ENCODE data around the gene AIFM3. TPM values are rescaled to one million over a fixed set of nuclear protein-coding genes. Genes with fewer than 3 reads are reported as not detected.

AIFM3 gene
- total and polyA plus RNA-seq, 2 of the 13 experiments (the other 11 are each of a cell fraction or from before 2014, with no cell fraction given) = 9.0 to 15.3 TPM

DNA sequence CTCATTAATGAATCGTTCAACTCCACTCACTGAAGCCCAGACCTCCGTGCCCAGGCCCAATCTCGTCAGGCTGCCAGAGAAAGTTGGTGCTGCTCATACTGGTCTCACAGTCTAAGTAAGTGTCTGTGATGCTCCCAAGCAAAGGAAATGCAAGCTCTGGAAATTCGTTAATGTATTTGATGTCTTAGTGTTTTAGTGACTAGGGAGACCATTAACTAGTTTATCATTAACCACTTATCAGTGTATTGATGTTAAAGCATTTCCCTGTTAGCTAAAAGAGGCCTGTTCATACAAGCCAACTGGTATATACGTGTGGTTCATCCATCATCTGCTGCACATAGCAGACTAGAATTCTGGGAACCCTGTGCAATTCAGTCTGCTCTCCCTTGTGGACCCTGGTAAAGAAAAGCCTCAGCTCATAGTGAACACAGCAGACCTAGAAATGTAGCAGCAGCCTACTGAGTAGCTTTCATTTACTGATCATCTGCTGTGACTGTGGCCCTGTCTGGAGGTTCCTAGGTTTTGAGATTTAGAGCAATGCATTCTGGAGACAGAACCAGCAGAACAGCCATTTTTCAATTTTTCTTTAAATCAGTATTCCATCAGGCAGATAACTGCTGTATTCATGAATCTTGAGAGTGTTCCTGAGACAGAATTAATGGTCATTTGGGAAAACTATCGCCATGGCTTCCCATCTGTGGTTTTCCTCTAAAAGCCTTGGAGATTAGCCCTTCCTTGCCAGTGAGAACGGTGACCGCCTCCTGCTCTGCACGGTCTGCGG, 15.7 kb upstream of the AIFM3 start (continued):
- TF ChIP-seq, protein P1, sequence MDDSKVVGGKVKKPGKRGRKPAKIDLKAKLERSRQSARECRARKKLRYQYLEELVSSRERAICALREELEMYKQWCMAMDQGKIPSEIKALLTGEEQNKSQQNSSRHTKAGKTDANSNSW (CRISPR knock-in tag; IDR thresholded peaks at IDR 0.05; ENCODE audit: borderline replicate concordance) = no peak
- TF ChIP-seq, protein P2, sequence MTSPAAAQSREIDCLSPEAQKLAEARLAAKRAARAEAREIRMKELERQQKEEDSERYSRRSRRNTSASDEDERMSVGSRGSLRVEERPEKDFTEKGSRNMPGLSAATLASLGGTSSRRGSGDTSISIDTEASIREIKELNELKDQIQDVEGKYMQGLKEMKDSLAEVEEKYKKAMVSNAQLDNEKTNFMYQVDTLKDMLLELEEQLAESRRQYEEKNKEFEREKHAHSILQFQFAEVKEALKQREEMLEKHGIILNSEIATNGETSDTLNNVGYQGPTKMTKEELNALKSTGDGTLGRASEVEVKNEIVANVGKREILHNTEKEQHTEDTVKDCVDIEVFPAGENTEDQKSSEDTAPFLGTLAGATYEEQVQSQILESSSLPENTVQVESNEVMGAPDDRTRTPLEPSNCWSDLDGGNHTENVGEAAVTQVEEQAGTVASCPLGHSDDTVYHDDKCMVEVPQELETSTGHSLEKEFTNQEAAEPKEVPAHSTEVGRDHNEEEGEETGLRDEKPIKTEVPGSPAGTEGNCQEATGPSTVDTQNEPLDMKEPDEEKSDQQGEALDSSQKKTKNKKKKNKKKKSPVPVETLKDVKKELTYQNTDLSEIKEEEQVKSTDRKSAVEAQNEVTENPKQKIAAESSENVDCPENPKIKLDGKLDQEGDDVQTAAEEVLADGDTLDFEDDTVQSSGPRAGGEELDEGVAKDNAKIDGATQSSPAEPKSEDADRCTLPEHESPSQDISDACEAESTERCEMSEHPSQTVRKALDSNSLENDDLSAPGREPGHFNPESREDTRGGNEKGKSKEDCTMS (CRISPR knock-in tag; conservative IDR thresholded peaks at IDR 0.05) = no peak
- TF ChIP-seq, protein P3, sequence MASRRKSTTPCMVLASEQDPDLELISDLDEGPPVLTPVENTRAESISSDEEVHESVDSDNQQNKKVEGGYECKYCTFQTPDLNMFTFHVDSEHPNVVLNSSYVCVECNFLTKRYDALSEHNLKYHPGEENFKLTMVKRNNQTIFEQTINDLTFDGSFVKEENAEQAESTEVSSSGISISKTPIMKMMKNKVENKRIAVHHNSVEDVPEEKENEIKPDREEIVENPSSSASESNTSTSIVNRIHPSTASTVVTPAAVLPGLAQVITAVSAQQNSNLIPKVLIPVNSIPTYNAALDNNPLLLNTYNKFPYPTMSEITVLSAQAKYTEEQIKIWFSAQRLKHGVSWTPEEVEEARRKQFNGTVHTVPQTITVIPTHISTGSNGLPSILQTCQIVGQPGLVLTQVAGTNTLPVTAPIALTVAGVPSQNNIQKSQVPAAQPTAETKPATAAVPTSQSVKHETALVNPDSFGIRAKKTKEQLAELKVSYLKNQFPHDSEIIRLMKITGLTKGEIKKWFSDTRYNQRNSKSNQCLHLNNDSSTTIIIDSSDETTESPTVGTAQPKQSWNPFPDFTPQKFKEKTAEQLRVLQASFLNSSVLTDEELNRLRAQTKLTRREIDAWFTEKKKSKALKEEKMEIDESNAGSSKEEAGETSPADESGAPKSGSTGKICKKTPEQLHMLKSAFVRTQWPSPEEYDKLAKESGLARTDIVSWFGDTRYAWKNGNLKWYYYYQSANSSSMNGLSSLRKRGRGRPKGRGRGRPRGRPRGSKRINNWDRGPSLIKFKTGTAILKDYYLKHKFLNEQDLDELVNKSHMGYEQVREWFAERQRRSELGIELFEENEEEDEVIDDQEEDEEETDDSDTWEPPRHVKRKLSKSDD (CRISPR knock-in tag; IDR thresholded peaks at IDR 0.05; ENCODE audit: low read depth) = no peak
- TF ChIP-seq MATR3 (CRISPR knock-in tag; IDR thresholded peaks at IDR 0.05) (no peak), TOPORS (CRISPR knock-in tag; IDR thresholded peaks at IDR 0.05) (no peak), ZNF644 (CRISPR knock-in tag; IDR thresholded peaks at IDR 0.05; ENCODE audit: low read depth) (no peak), ETV6 (CRISPR knock-in tag; conservative IDR thresholded peaks at IDR 0.05) (no peak), ZNF296 (CRISPR knock-in tag; conservative IDR thresholded peaks at IDR 0.05) (no peak), NONO (IDR thresholded peaks at IDR 0.05) (no peak), NONO (CRISPR knock-in tag; conservative IDR thresholded peaks at IDR 0.05) (0 out of 2 replicates have a peak, but pooled peaks have one; percentile 18), ZNF292 (CRISPR knock-in tag; IDR thresholded peaks at IDR 0.05; ENCODE audit: borderline replicate concordance, low read depth) (0 out of 2 replicates have a peak, but pooled peaks have one; percentile 45), POGZ (CRISPR knock-in tag; IDR thresholded peaks at IDR 0.05) (0 out of 2 replicates have a peak, but pooled peaks have one; percentile 24), ZNF143 (CRISPR knock-in tag; IDR thresholded peaks at IDR 0.05) (peak; percentile 76), RBM22 (optimal IDR thresholded peaks at IDR 0.05; ENCODE audit: low read length) (no peak), ZKSCAN1 (IDR thresholded peaks at IDR 0.05; ENCODE audit: low read length) (no peak), TCF7L2 (IDR thresholded peaks at IDR 0.05; ENCODE audit: low read depth, low read length) (no peak), ZNF335 (CRISPR knock-in tag; IDR thresholded peaks at IDR 0.05) (0 out of 2 replicates have a peak, but pooled peaks have one; percentile 10), IRF2 (CRISPR knock-in tag; IDR thresholded peaks at IDR 0.05) (peak; percentile 50; the same call in 1 of the 2 replicates), SMAD1 (CRISPR knock-in tag; IDR thresholded peaks at IDR 0.05; ENCODE audit: borderline replicate concordance, low read depth) (no peak)
- TF ChIP-seq, protein P4, sequence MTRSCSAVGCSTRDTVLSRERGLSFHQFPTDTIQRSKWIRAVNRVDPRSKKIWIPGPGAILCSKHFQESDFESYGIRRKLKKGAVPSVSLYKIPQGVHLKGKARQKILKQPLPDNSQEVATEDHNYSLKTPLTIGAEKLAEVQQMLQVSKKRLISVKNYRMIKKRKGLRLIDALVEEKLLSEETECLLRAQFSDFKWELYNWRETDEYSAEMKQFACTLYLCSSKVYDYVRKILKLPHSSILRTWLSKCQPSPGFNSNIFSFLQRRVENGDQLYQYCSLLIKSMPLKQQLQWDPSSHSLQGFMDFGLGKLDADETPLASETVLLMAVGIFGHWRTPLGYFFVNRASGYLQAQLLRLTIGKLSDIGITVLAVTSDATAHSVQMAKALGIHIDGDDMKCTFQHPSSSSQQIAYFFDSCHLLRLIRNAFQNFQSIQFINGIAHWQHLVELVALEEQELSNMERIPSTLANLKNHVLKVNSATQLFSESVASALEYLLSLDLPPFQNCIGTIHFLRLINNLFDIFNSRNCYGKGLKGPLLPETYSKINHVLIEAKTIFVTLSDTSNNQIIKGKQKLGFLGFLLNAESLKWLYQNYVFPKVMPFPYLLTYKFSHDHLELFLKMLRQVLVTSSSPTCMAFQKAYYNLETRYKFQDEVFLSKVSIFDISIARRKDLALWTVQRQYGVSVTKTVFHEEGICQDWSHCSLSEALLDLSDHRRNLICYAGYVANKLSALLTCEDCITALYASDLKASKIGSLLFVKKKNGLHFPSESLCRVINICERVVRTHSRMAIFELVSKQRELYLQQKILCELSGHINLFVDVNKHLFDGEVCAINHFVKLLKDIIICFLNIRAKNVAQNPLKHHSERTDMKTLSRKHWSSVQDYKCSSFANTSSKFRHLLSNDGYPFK (CRISPR knock-in tag; IDR thresholded peaks at IDR 0.05; ENCODE audit: borderline replicate concordance) = no peak
- TF ChIP-seq, protein P5, sequence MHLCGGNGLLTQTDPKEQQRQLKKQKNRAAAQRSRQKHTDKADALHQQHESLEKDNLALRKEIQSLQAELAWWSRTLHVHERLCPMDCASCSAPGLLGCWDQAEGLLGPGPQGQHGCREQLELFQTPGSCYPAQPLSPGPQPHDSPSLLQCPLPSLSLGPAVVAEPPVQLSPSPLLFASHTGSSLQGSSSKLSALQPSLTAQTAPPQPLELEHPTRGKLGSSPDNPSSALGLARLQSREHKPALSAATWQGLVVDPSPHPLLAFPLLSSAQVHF (CRISPR knock-in tag; IDR thresholded peaks at IDR 0.05) = no peak
